ENCODE data around the gene RAB31. TPM values are rescaled to one million over a fixed set of nuclear protein-coding genes. Genes with fewer than 3 reads are reported as not detected.

Gene RAB31
- polyA plus RNA-seq, 1 donor from 2014 or later = 16.3 TPM

DNA sequence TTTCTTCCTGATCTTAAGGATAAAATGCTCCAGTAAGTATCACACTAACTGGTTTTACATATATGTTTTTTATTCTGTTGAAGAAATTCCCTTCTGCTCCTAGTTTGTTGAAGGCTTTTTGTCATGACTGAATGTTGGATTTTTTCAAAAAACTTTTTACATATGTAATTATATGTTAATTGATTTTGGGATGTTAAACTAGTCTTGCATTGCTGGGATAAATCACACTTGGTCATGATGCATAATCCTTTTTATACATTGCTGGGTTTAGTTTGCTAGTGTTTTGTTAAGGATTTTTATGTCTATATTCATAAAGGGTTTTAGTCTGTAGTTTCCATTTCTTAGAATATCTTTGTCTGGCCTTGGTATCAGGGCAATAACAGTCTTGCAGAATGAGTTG lies 112.0 kb downstream of the RAB31 start:
- Histone ChIP-seq H3K79me2 (replicated peaks; ENCODE audit: insufficient read depth, low read length) (no peaks in the 10 kb centered on the region), H3K27ac (ENCODE audit: low read length) (no peak overlapping the region), H3K4me2 (ENCODE audit: low read length) (no peak overlapping the region), H4K20me1 (ENCODE audit: insufficient read depth) (no peaks in the 10 kb centered on the region), H2AFZ (ENCODE audit: low read depth, low read length) (no peak overlapping the region), H3K9me2 (ENCODE audit: insufficient read depth, low read length) (no peaks in the 10 kb centered on the region), H3K36me3 (ENCODE audit: insufficient read depth, low read length) (peaks cover 5% of the 10 kb centered on the region), H3K4me3 (ENCODE audit: low read length) (no peak overlapping the region), H3K27me3 (ENCODE audit: insufficient read depth, low read depth, low read length) (no peaks in the 10 kb centered on the region), H3K9ac (ENCODE audit: low read length) (no peak overlapping the region), H3K9me3 (ENCODE audit: low read length) (no peaks in the 10 kb centered on the region), H3F3A (ENCODE audit: insufficient read depth, low read length, poor library complexity, severe bottlenecking) (no peaks in the 10 kb centered on the region)
- TF ChIP-seq TAF1 (IDR thresholded peaks at IDR 0.05; ENCODE audit: low read depth) (no peak), EP300 (conservative IDR thresholded peaks at IDR 0.05; ENCODE audit: poor library complexity, severe bottlenecking) (no peak), POLR2AphosphoS5 (IDR thresholded peaks at IDR 0.05) (no peak), EZH2 (IDR thresholded peaks at IDR 0.05; ENCODE audit: borderline replicate concordance, insufficient read depth, low read length, poor library complexity, severe bottlenecking) (no peak), SMC3 (conservative IDR thresholded peaks at IDR 0.05; ENCODE audit: poor library complexity) (no peak), RAD21 (conservative IDR thresholded peaks at IDR 0.05) (no peak), MXI1 (conservative IDR thresholded peaks at IDR 0.05; ENCODE audit: poor library complexity, severe bottlenecking) (no peak)
- TF ChIP-seq, protein P1, sequence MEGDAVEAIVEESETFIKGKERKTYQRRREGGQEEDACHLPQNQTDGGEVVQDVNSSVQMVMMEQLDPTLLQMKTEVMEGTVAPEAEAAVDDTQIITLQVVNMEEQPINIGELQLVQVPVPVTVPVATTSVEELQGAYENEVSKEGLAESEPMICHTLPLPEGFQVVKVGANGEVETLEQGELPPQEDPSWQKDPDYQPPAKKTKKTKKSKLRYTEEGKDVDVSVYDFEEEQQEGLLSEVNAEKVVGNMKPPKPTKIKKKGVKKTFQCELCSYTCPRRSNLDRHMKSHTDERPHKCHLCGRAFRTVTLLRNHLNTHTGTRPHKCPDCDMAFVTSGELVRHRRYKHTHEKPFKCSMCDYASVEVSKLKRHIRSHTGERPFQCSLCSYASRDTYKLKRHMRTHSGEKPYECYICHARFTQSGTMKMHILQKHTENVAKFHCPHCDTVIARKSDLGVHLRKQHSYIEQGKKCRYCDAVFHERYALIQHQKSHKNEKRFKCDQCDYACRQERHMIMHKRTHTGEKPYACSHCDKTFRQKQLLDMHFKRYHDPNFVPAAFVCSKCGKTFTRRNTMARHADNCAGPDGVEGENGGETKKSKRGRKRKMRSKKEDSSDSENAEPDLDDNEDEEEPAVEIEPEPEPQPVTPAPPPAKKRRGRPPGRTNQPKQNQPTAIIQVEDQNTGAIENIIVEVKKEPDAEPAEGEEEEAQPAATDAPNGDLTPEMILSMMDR (IDR thresholded peaks at IDR 0.05; ENCODE audit: poor library complexity, severe bottlenecking) = no peak
- TF ChIP-seq, protein P2, sequence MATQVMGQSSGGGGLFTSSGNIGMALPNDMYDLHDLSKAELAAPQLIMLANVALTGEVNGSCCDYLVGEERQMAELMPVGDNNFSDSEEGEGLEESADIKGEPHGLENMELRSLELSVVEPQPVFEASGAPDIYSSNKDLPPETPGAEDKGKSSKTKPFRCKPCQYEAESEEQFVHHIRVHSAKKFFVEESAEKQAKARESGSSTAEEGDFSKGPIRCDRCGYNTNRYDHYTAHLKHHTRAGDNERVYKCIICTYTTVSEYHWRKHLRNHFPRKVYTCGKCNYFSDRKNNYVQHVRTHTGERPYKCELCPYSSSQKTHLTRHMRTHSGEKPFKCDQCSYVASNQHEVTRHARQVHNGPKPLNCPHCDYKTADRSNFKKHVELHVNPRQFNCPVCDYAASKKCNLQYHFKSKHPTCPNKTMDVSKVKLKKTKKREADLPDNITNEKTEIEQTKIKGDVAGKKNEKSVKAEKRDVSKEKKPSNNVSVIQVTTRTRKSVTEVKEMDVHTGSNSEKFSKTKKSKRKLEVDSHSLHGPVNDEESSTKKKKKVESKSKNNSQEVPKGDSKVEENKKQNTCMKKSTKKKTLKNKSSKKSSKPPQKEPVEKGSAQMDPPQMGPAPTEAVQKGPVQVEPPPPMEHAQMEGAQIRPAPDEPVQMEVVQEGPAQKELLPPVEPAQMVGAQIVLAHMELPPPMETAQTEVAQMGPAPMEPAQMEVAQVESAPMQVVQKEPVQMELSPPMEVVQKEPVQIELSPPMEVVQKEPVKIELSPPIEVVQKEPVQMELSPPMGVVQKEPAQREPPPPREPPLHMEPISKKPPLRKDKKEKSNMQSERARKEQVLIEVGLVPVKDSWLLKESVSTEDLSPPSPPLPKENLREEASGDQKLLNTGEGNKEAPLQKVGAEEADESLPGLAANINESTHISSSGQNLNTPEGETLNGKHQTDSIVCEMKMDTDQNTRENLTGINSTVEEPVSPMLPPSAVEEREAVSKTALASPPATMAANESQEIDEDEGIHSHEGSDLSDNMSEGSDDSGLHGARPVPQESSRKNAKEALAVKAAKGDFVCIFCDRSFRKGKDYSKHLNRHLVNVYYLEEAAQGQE (IDR thresholded peaks at IDR 0.05; ENCODE audit: borderline replicate concordance) = no peak

DNA sequence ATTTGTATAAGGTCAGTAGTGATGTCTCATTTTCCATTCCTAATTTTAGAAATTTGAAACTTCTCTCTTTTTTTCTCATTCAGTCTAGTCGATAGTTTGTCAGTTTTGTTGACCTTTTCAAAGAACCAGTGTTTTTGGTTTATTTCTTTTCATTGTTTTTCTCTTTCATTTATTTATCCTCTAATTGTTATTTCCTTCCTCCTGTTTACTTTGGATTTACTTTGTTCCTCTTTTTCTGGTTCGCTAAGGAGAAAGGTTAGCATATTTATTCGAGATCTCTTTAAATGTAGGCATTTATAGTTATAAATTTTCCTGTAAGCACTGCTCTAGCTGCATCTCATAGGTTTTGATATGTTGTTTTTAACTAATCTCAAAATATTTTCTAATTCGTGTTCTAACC lies 112.6 kb downstream of the RAB31 start:
- Histone ChIP-seq H3K9me2 (ENCODE audit: insufficient read depth, low read length) (no peaks in the 10 kb centered on the region), H3K9me3 (ENCODE audit: low read length) (no peaks in the 10 kb centered on the region), H3K4me3 (ENCODE audit: low read length) (no peak overlapping the region), H3K9ac (ENCODE audit: low read length) (no peak overlapping the region), H4K20me1 (ENCODE audit: insufficient read depth) (no peaks in the 10 kb centered on the region), H3F3A (ENCODE audit: insufficient read depth, low read length, poor library complexity, severe bottlenecking) (no peaks in the 10 kb centered on the region), H3K27ac (ENCODE audit: low read length) (no peak overlapping the region), H3K36me3 (ENCODE audit: insufficient read depth, low read length) (peaks cover 5% of the 10 kb centered on the region), H3K79me2 (replicated peaks; ENCODE audit: insufficient read depth, low read length) (no peaks in the 10 kb centered on the region), H3K27me3 (ENCODE audit: insufficient read depth, low read depth, low read length) (no peaks in the 10 kb centered on the region), H2AFZ (ENCODE audit: low read depth, low read length) (no peak overlapping the region), H3K4me2 (ENCODE audit: low read length) (no peak overlapping the region)
- TF ChIP-seq, protein P1 (IDR thresholded peaks at IDR 0.05; ENCODE audit: poor library complexity, severe bottlenecking) = no peak
- no peak for TF ChIP-seq EP300 (conservative IDR thresholded peaks at IDR 0.05; ENCODE audit: poor library complexity, severe bottlenecking)
- TF ChIP-seq EZH2 (IDR thresholded peaks at IDR 0.05; ENCODE audit: borderline replicate concordance, insufficient read depth, low read length, poor library complexity, severe bottlenecking) = no peak
- no peak for TF ChIP-seq POLR2AphosphoS5 (IDR thresholded peaks at IDR 0.05)
- TF ChIP-seq SMC3 (conservative IDR thresholded peaks at IDR 0.05; ENCODE audit: poor library complexity) = no peak
- no peak for TF ChIP-seq RAD21 (conservative IDR thresholded peaks at IDR 0.05)
- TF ChIP-seq, protein P2 (IDR thresholded peaks at IDR 0.05; ENCODE audit: borderline replicate concordance) = no peak
- TF ChIP-seq TAF1 (IDR thresholded peaks at IDR 0.05; ENCODE audit: low read depth) = no peak
- no peak for TF ChIP-seq MXI1 (conservative IDR thresholded peaks at IDR 0.05; ENCODE audit: poor library complexity, severe bottlenecking)

Data from neural cell (in vitro differentiated cells).